K562 (cell line): ENCODE measurements around the gene PTPRB. TPM values are rescaled to one million over a fixed set of nuclear protein-coding genes. Genes with fewer than 3 reads are reported as not detected.

Experiments used
- MAFF ChIP-seq: IDR thresholded peaks from 2 replicates; pipeline ENCODE4 v1.6.1; 2012; ENCODE audit warnings: low read length, improper control_type of control experiment
- ZNF583 ChIP-seq: fragments of 250-450 bp; sonication (Bioruptor Pico); IDR thresholded peaks from 2 replicates; pipeline ENCODE4 v1.4.0; 2020
- polyA plus RNA-seq, 8 experiments: library from polyadenylated mRNA; depleted of rRNA in 4 of 8; stranded (reverse) in 5 of 8; unstranded in 3 of 8; fragments of >200 nt; fragmentation: Nextera tagmentation in 2 of 8; fragmentation: Illumina TruSeq in 1 of 8; extraction: Ambion mirVana in 2 of 8; extraction: Trizol in 1 of 8; gene quantifications; 2 replicates each; pipeline versions ENCODE4 v1.2.1 to v1.2.3, GENCODE V29; 2011 to 2014; ENCODE audit warnings: inconsistent platforms in 1 of 8, missing spikeins in 1 of 8
- total RNA-seq, 7 experiments: library from RNA; depleted of rRNA in 6 of 7; stranded (reverse); fragments of >200 nt in 6 of 7; fragmentation: Illumina TruSeq in 2 of 7; extraction: Trizol in 2 of 7; gene quantifications; 2 replicates each; pipeline versions ENCODE4 v1.2.1 to v1.2.3, GENCODE V29; 2011 to 2021; ENCODE audit warnings: low replicate concordance in 1 of 7
- TF ChIP-seq, protein P1 (sequence below): fragments of 450-650 bp; formaldehyde crosslinking; IDR thresholded peaks from 2 replicates; pipeline ENCODE4 v1.4.0; 2020; ENCODE audit warnings: mild to moderate bottlenecking
- TF ChIP-seq, protein P2 (sequence below): sonication (generic); formaldehyde crosslinking; IDR thresholded peaks from 2 replicates; pipeline ENCODE4 v1.8.0; 2022; ENCODE audit warnings: mild to moderate bottlenecking, missing genetic modification reagents
- TF ChIP-seq, protein P3 (sequence below), 3 experiments: fragments of 200-800 bp in 1 of 3; fragments of 250-450 bp in 1 of 3; fragments of 450-650 bp in 1 of 3; sonication (Bioruptor Pico) in 1 of 3; sonication (Bioruptor generic) in 1 of 3; formaldehyde crosslinking in 1 of 3; IDR thresholded peaks; 2 replicates each; pipeline versions ENCODE4 v1.6.1 to v1.8.0; 2016 to 2022; ENCODE audit warnings: mild to moderate bottlenecking in 2 of 3, missing genetic modification characterization in 2 of 3, missing compliant biosample characterization in 1 of 3, moderate library complexity in 1 of 3

PTPRB gene
- total and polyA plus RNA-seq, 9 of the 15 experiments (the other 6 are each of a cell fraction or from before 2014, with no cell fraction given), result 0.46 to 5.9 (median 3.1) TPM

DNA sequence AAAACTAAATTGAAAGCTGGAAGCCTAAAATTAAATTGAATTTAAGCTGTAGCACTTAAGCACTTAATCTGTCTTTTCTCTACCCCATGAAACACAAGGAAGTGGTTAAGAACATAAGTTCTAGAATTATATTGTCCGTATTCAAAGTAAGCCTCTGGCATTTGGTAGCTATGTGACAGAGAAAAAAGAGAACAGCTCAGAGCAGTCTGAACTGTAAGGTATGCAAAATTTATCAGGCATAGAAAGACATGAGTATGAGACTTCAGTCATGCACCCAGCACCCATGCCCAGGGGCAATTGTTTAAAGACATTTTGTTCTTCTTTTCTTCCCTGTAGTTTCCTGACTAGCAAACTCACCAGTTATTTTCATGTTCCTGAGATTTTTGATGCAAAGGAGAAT is 154.5 kb downstream of the PTPRB start (continued):
- TF ChIP-seq, protein P1, sequence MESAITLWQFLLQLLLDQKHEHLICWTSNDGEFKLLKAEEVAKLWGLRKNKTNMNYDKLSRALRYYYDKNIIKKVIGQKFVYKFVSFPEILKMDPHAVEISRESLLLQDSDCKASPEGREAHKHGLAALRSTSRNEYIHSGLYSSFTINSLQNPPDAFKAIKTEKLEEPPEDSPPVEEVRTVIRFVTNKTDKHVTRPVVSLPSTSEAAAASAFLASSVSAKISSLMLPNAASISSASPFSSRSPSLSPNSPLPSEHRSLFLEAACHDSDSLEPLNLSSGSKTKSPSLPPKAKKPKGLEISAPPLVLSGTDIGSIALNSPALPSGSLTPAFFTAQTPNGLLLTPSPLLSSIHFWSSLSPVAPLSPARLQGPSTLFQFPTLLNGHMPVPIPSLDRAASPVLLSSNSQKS (CRISPR knock-in tag), result no peak
- TF ChIP-seq MAFF, result no peak
- TF ChIP-seq, protein P2, sequence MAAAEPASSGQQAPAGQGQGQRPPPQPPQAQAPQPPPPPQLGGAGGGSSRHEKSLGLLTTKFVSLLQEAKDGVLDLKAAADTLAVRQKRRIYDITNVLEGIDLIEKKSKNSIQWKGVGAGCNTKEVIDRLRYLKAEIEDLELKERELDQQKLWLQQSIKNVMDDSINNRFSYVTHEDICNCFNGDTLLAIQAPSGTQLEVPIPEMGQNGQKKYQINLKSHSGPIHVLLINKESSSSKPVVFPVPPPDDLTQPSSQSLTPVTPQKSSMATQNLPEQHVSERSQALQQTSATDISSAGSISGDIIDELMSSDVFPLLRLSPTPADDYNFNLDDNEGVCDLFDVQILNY (CRISPR knock-in tag), result no peak
- TF ChIP-seq, protein P3, sequence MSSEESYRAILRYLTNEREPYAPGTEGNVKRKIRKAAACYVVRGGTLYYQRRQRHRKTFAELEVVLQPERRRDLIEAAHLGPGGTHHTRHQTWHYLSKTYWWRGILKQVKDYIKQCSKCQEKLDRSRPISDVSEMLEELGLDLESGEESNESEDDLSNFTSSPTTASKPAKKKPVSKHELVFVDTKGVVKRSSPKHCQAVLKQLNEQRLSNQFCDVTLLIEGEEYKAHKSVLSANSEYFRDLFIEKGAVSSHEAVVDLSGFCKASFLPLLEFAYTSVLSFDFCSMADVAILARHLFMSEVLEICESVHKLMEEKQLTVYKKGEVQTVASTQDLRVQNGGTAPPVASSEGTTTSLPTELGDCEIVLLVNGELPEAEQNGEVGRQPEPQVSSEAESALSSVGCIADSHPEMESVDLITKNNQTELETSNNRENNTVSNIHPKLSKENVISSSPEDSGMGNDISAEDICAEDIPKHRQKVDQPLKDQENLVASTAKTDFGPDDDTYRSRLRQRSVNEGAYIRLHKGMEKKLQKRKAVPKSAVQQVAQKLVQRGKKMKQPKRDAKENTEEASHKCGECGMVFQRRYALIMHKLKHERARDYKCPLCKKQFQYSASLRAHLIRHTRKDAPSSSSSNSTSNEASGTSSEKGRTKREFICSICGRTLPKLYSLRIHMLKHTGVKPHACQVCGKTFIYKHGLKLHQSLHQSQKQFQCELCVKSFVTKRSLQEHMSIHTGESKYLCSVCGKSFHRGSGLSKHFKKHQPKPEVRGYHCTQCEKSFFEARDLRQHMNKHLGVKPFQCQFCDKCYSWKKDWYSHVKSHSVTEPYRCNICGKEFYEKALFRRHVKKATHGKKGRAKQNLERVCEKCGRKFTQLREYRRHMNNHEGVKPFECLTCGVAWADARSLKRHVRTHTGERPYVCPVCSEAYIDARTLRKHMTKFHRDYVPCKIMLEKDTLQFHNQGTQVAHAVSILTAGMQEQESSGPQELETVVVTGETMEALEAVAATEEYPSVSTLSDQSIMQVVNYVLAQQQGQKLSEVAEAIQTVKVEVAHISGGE (CRISPR knock-in tag; IDR thresholded peaks at IDR 0.05), result no peak
- TF ChIP-seq ZNF583 (CRISPR knock-in tag), result no peak
